Measurements from ENCODE around the gene SCN2B. TPM values are rescaled to one million over a fixed set of nuclear protein-coding genes. Genes with fewer than 3 reads are reported as not detected.
"Not testable (repeated sequence)": the region's sequence is repeated elsewhere in the genome, so short reads cannot be mapped to it uniquely, and the experiment has no call there.

The SCN2B gene
- total RNA-seq, 1 donor from 2014 or later, result 2.7 TPM

- DNase-seq (ENCODE audit: low spot score) (no peak), ATAC-seq (no peak)
- intact Hi-C loops (cut with DNase I), result no loop called here
Measured at GRCh38 chr11:118184784-118185579, 8.5 kb upstream of the SCN2B start.

GRCh38 chr11:118183691-118184090, 7.3 kb upstream of the SCN2B start:
- DNase-seq (ENCODE audit: low spot score); ATAC-seq; intact Hi-C loops (cut with DNase I): not testable (repeated sequence)

GRCh38 chr11:118180300-118180703, 3.9 kb upstream of the SCN2B start:
- DNase-seq (ENCODE audit: low spot score) (peak; percentile 78), ATAC-seq (peak; percentile 91)
- intact Hi-C loops (cut with DNase I), result no loop called here

- intact Hi-C loops (cut with DNase I), result no loop called here
- no peak for ATAC-seq
- no peak for DNase-seq (ENCODE audit: low spot score)
Measured at GRCh38 chr11:118176778-118177134, 317 bp upstream of the SCN2B start.

GRCh38 chr11:118175031-118175992, 1.1 kb downstream of the SCN2B start:
- ATAC-seq (no peak), DNase-seq (ENCODE audit: low spot score) (no peak)
- intact Hi-C loops (cut with DNase I), result no loop called here

GRCh38 chr11:118174006-118174567, 2.4 kb downstream of the SCN2B start:
- intact Hi-C loops (cut with DNase I), result no loop called here
- ATAC-seq, result no peak
- DNase-seq (ENCODE audit: low spot score), result no peak

GRCh38 chr11:118172356-118172755, 4.1 kb downstream of the SCN2B start:
- intact Hi-C loops (cut with DNase I), result no loop called here
- ATAC-seq (no peak), DNase-seq (ENCODE audit: low spot score) (no peak)

GRCh38 chr11:118171269-118172062, 5.0 kb downstream of the SCN2B start:
- DNase-seq (ENCODE audit: low spot score), result peak; percentile 84
- intact Hi-C loops (cut with DNase I), result no loop called here

GRCh38 chr11:118170882-118171268, 5.6 kb downstream of the SCN2B start:
- no peak for ATAC-seq
- intact Hi-C loops (cut with DNase I), result no loop called here

More at GRCh38 chr11:118171269-118172062, 5.0 kb downstream of the SCN2B start:
- peak; percentile 81 for ATAC-seq

GRCh38 chr11:118170231-118170630, 6.2 kb downstream of the SCN2B start:
- intact Hi-C loops (cut with DNase I), result no loop called here

More at GRCh38 chr11:118170882-118171268, 5.6 kb downstream of the SCN2B start:
- DNase-seq (ENCODE audit: low spot score), result no peak

GRCh38 chr11:118169300-118170140, 6.9 kb downstream of the SCN2B start:
- no peak for ATAC-seq
- no peak for DNase-seq (ENCODE audit: low spot score)
- intact Hi-C loops (cut with DNase I), result no loop called here

More at GRCh38 chr11:118170231-118170630, 6.2 kb downstream of the SCN2B start:
- ATAC-seq, result no peak
- no peak for DNase-seq (ENCODE audit: low spot score)

GRCh38 chr11:118168751-118169150, 7.7 kb downstream of the SCN2B start:
- no peak for DNase-seq (ENCODE audit: low spot score)
- no peak for ATAC-seq
- intact Hi-C loops (cut with DNase I), result no loop called here

- intact Hi-C loops (cut with DNase I), result no loop called here
- DNase-seq (ENCODE audit: low spot score) (no peak), ATAC-seq (no peak)
Measured at GRCh38 chr11:118168316-118168715, 8.1 kb downstream of the SCN2B start.

- DNase-seq (ENCODE audit: low spot score) (no peak), ATAC-seq (no peak)
- intact Hi-C loops (cut with DNase I), result no loop called here
Measured at GRCh38 chr11:118167906-118168305, 8.5 kb downstream of the SCN2B start.

- intact Hi-C loops (cut with DNase I), result no loop called here
- DNase-seq (ENCODE audit: low spot score) (no peak), ATAC-seq (no peak)
Measured at GRCh38 chr11:118167253-118167652, 9.2 kb downstream of the SCN2B start.

GRCh38 chr11:118166641-118167040, 9.8 kb downstream of the SCN2B start:
- no peak for DNase-seq (ENCODE audit: low spot score)
- ATAC-seq, result no peak
- intact Hi-C loops (cut with DNase I), result no loop called here

GRCh38 chr11:118164885-118165284, 11.6 kb downstream of the SCN2B start:
- no peak for DNase-seq (ENCODE audit: low spot score)
- intact Hi-C loops (cut with DNase I), result no loop called here

GRCh38 chr11:118163494-118163893, 12.9 kb downstream of the SCN2B start:
- intact Hi-C loops (cut with DNase I), result no loop called here
- no peak for ATAC-seq
- DNase-seq (ENCODE audit: low spot score), result no peak

More at GRCh38 chr11:118164885-118165284, 11.6 kb downstream of the SCN2B start:
- no peak for ATAC-seq

All from sciatic nerve (tissue), 2 donors.